Endothelial cell of umbilical vein (primary cell): ENCODE measurements around the gene PDLIM3. TPM values are rescaled to one million over a fixed set of nuclear protein-coding genes. Genes with fewer than 3 reads are reported as not detected.

ENCODE experiments used
- BruUV-seq: library from RNA; stranded (reverse); fragments of 400-500 nt; replicated peaks from 2 replicates; lab custom pipeline; 2021; lab: Mats Ljungman, UMichigan
- CTCF ChIA-PET: fragments of 300-600, 350-600 bp; sonication (Branson Sonifier 250); formaldehyde crosslinking; loops from one replicate; lab custom pipeline; 2021; ENCODE audit warnings: antibody characterized with exemption, inconsistent platforms; lab: Charles Lee
- POLR2A ChIA-PET: fragments of 300-600, 350-600 bp; sonication (Branson Sonifier 250); formaldehyde crosslinking; loops from one replicate; lab custom pipeline; 2021; ENCODE audit warnings: antibody characterized with exemption, inconsistent platforms; lab: Charles Lee
- DNase-seq: peaks from one replicate; pipeline ENCODE4 v3.0.0-alpha.2; 2011; ENCODE audit warnings: low read depth, low spot score
- FAIRE-seq: peaks from 2 replicates; lab custom pipeline; 2011; peaks lifted over from hg19 to GRCh38; lab: Jason Lieb, UNC
- H2AFZ ChIP-seq: 2 replicates; pipeline ENCODE4 v1.6.0; 2012; ENCODE audit warnings: low read depth, low read length, control low read depth, inconsistent platforms
- H3K27ac ChIP-seq: 2 replicates; pipeline ENCODE4 v1.5.1; 2011; ENCODE audit warnings: low read depth, mild to moderate bottlenecking, control low read depth, low read length, moderate library complexity; ENCODE audit not compliant: insufficient read depth
- H3K27me3 ChIP-seq, 2 experiments: 2 replicates each; pipeline versions ENCODE4 v1.6.0 to v1.6.1; 2011; ENCODE audit warnings: low read length in 2 of 2, mixed read lengths in 1 of 2; ENCODE audit not compliant: control insufficient read depth in 2 of 2, insufficient read depth in 2 of 2
- H3K36me3 ChIP-seq, 2 experiments: 2 replicates in 1 of 2; 3 replicates in 1 of 2; pipeline ENCODE4 v1.5.1; 2011; ENCODE audit warnings: low read length in 2 of 2, mild to moderate bottlenecking in 1 of 2, moderate library complexity in 1 of 2; ENCODE audit not compliant: control insufficient read depth in 2 of 2, insufficient read depth in 2 of 2; ENCODE audit errors: extremely low read depth in 1 of 2
- H3K4me1 ChIP-seq: 3 replicates; pipeline ENCODE4 v1.5.1; 2011; ENCODE audit warnings: mild to moderate bottlenecking, low read length; ENCODE audit not compliant: control insufficient read depth, insufficient read depth; ENCODE audit errors: extremely low read depth
- H3K4me2 ChIP-seq: 2 replicates; pipeline ENCODE4 v1.6.1; 2011; ENCODE audit warnings: low read length, control low read depth, mixed read lengths; ENCODE audit not compliant: insufficient read depth
- H3K4me3 ChIP-seq, 3 experiments: fragments of 200-600 bp in 1 of 3; sonication (generic), shearing (Covaris generic) in 1 of 3; replicated peaks in 1 of 3; 2 replicates each; pipeline ENCODE4 v1.5.1; 2011 to 2016; ENCODE audit warnings: control low read depth in 3 of 3, low read length in 3 of 3, mild to moderate bottlenecking in 2 of 3, inconsistent platforms in 1 of 3, low read depth in 1 of 3, moderate library complexity in 1 of 3; ENCODE audit not compliant: insufficient read depth in 1 of 3
- H3K79me2 ChIP-seq: 2 replicates; pipeline ENCODE4 v1.6.0; 2012; ENCODE audit warnings: low read length, inconsistent platforms; ENCODE audit not compliant: control insufficient read depth, insufficient read depth
- H3K9ac ChIP-seq: replicated peaks from 2 replicates; pipeline ENCODE3; 2011; ENCODE audit warnings: low read length, control low read depth; ENCODE audit not compliant: insufficient read depth; ENCODE audit errors: extremely low read depth
- H3K9me1 ChIP-seq: replicated peaks from 3 replicates; pipeline ENCODE4 v1.6.0; 2011; ENCODE audit warnings: mild to moderate bottlenecking, low read length; ENCODE audit not compliant: control insufficient read depth, insufficient read depth; ENCODE audit errors: extremely low read depth
- H3K9me3 ChIP-seq: replicated peaks from 2 replicates; pipeline ENCODE4 v1.5.1; 2012; ENCODE audit warnings: low read length, inconsistent platforms; ENCODE audit not compliant: control insufficient read depth, insufficient read depth
- H4K20me1 ChIP-seq: replicated peaks from 2 replicates; pipeline ENCODE3; 2011; ENCODE audit warnings: mild to moderate bottlenecking, low read length; ENCODE audit not compliant: control insufficient read depth, insufficient read depth; ENCODE audit errors: extremely low read depth
- CTCF ChIP-seq, 2 donors: IDR thresholded peaks; 1 replicate in 1 of 2; 2 replicates in 1 of 2; pipeline ENCODE4 v1.5.1; 2011; ENCODE audit warnings: low read length in 2 of 2, mild to moderate bottlenecking in 2 of 2, moderate library complexity in 2 of 2, control low read depth in 1 of 2, inconsistent platforms in 1 of 2, low read depth in 1 of 2; ENCODE audit not compliant: insufficient read depth in 1 of 2; ENCODE audit errors: extremely low read depth in 1 of 2
- EZH2 ChIP-seq: IDR thresholded peaks from 2 replicates; pipeline ENCODE4 v1.6.1; 2012; ENCODE audit warnings: borderline replicate concordance, low read depth, mild to moderate bottlenecking, moderate library complexity, low read length, inconsistent platforms; ENCODE audit not compliant: severe bottlenecking
- FOS ChIP-seq: IDR thresholded peaks from 2 replicates; pipeline ENCODE4 v1.6.1; 2011; ENCODE audit warnings: mild to moderate bottlenecking, low read length, moderate library complexity, borderline replicate concordance; ENCODE audit not compliant: insufficient read depth
- GATA2 ChIP-seq: IDR thresholded peaks from 2 replicates; pipeline ENCODE4 v1.7.0; 2011; ENCODE audit warnings: low read depth, mild to moderate bottlenecking, moderate library complexity, mixed read lengths, low read length; ENCODE audit not compliant: insufficient read length, insufficient read depth
- JUN ChIP-seq: IDR thresholded peaks from 2 replicates; pipeline ENCODE4 v1.6.1; 2011; ENCODE audit warnings: borderline replicate concordance, low read depth; ENCODE audit not compliant: insufficient read length, insufficient read depth
- MAX ChIP-seq: IDR thresholded peaks from 2 replicates; pipeline ENCODE4 v1.6.1; 2011; ENCODE audit not compliant: insufficient read depth, insufficient read length
- MYC ChIP-seq: IDR thresholded peaks from one replicate; pipeline ENCODE4 v1.6.1; 2011; ENCODE audit warnings: mild to moderate bottlenecking, low read depth, low read length
- POLR2A ChIP-seq: IDR thresholded peaks from 2 replicates; pipeline ENCODE4 v1.6.1; 2012; ENCODE audit warnings: low read depth, mild to moderate bottlenecking, control low read depth, low read length
- POLR2AphosphoS5 ChIP-seq: IDR thresholded peaks from 2 replicates; pipeline ENCODE4 v1.6.1; 2012; ENCODE audit warnings: low read depth, mild to moderate bottlenecking, control low read depth, low read length, moderate library complexity; ENCODE audit not compliant: insufficient read depth
- dilution Hi-C: fragments of 300-500 bp; cut with MboI; formaldehyde crosslinking; loops from one replicate; pipeline ENCODE4 v1.15.0; 2019; ENCODE audit warnings: low sequenced_read_pairs; ENCODE audit not compliant: extremely low pct_ligation_motif_present
- intact Hi-C: fragments of 100-400 bp; cut with micrococcal nuclease; formaldehyde crosslinking; loops from one replicate; pipeline ENCODE4 v1.10.0; 2022
- polyA plus RNA-seq, 4 experiments: library from polyadenylated mRNA; depleted of rRNA in 3 of 4; stranded (reverse) in 3 of 4; unstranded in 1 of 4; fragments of >200 nt; gene quantifications; 2 replicates each; pipeline versions ENCODE4 v1.2.1 to v1.2.3, GENCODE V29; 2011 to 2012; ENCODE audit warnings: missing spikeins in 1 of 4
- total RNA-seq: library from RNA; stranded (reverse); gene quantifications from 2 replicates; pipeline ENCODE4 v1.2.3, GENCODE V29; 2021

The PDLIM3 gene
- total and polyA plus RNA-seq, 2 donors (not counting 3 experiments of a cell fraction or from before 2014, with no cell fraction given), result 9.7 to 17.6 TPM

DNA sequence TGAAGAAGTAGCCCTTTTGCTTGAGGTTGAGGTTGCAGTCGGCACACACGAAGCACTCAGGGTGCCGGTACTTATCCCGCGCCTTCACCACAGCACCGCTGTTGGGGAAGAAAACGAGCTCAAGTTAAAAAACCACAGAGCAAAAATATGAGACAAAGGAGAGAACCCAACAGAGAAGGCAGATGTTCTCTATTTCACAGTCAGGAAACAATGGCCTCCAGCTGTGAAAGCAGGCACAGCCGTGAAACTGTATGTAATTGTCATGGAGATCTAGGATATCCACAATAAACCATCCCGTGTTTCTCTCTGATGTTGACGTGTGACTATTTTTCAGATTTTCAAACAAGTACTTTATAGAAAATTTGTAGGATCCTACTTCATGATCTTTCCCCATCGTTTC is 32.9 kb downstream of the PDLIM3 start:
- Histone ChIP-seq H3K4me1 (no peaks in the 10 kb centered on the region), H3K4me2 (no peak overlapping the region), H3K27ac (no peak overlapping the region), H3K9me1 (no peaks in the 10 kb centered on the region), H3K36me3 (no peaks in the 10 kb centered on the region), H3K79me2 (no peaks in the 10 kb centered on the region), H3K27me3 (no peaks in the 10 kb centered on the region), H3K9ac (no peak overlapping the region), H2AFZ (no peak overlapping the region), H3K4me3 (no peak overlapping the region), H4K20me1 (no peaks in the 10 kb centered on the region), H3K9me3 (no peaks in the 10 kb centered on the region)
- DNase-seq (no peak), FAIRE-seq (no peak)
- TF ChIP-seq JUN, result no peak
- no peak for TF ChIP-seq MYC
- no peak for TF ChIP-seq GATA2
- TF ChIP-seq POLR2A, result no peak
- no peak for TF ChIP-seq FOS
- no peak for TF ChIP-seq POLR2AphosphoS5
- TF ChIP-seq MAX, result no peak
- TF ChIP-seq CTCF (IDR thresholded peaks at IDR 0.05; ENCODE audit: extremely low read depth in 1 of 2, insufficient read depth in 1 of 2, low read depth in 1 of 2, low read length in 2 of 2), result no peak
- no peak for TF ChIP-seq EZH2
- dilution Hi-C loops (no loop called here), intact Hi-C loops (no loop called here)
- POLR2A ChIA-PET, result no interaction called here
- no TSS peak for BruUV-seq
- CTCF ChIA-PET, result interaction anchor here (0.8 kb wide), 1 partner anchor 34 kb away, joined by 3 read pairs; no protein-coding TSS in a partner anchor
